Nephron progenitor cell (in vitro differentiated cells): ENCODE measurements around the gene FBN3.
A peak's percentile ranks its signal among the peaks of the same experiment; 100 is the strongest.

Experiments
- DNase-seq: peaks from one replicate; pipeline ENCODE4 v3.0.0; 2021
- H3K27ac Mint-ChIP-seq: 2 replicates; pipeline ENCODE4 v1.8.0; 2021; ENCODE audit warnings: mild to moderate bottlenecking, moderate library complexity, mixed read lengths
- H3K27me3 Mint-ChIP-seq: 2 replicates; pipeline ENCODE4 v1.8.0; 2021; ENCODE audit warnings: mild to moderate bottlenecking, low read depth, mixed read lengths; ENCODE audit not compliant: poor library complexity
- H3K36me3 Mint-ChIP-seq: 2 replicates; pipeline ENCODE4 v1.8.0; 2021; ENCODE audit warnings: low read depth, mixed read lengths
- H3K4me1 Mint-ChIP-seq: 2 replicates; pipeline ENCODE4 v1.8.0; 2021; ENCODE audit warnings: mixed read lengths
- H3K4me3 Mint-ChIP-seq: 2 replicates; pipeline ENCODE4 v1.8.0; 2021; ENCODE audit warnings: mild to moderate bottlenecking, moderate library complexity, mixed read lengths
- H3K9me3 Mint-ChIP-seq: 2 replicates; pipeline ENCODE4 v1.8.0; 2021; ENCODE audit warnings: mild to moderate bottlenecking, moderate library complexity, mixed read lengths
- CTCF ChIP-seq: fragments of 200-600 bp; sonication (generic); IDR thresholded peaks from 2 replicates; pipeline ENCODE4 v1.5.0; 2021; ENCODE audit warnings: antibody characterized with exemption

FBN3 gene

GRCh38 chr19:8184274-8184673 lies 34.9 kb upstream of the FBN3 start:
- H3K36me3 Mint-ChIP-seq = no peaks in the 10 kb centered on the region

GRCh38 chr19:8180018-8180417 lies 30.6 kb upstream of the FBN3 start:
- no peak for TF ChIP-seq CTCF
- no peak overlapping the region for H3K27ac Mint-ChIP-seq

More at GRCh38 chr19:8184274-8184673, 34.9 kb upstream of the FBN3 start:
- no peak for TF ChIP-seq CTCF
- no peaks in the 10 kb centered on the region for H3K9me3 Mint-ChIP-seq
- H3K27ac Mint-ChIP-seq = no peak overlapping the region
- peaks cover 20% of the 10 kb centered on the region for H3K4me1 Mint-ChIP-seq
- no peak for DNase-seq
- H3K4me3 Mint-ChIP-seq = no peak overlapping the region
- peaks cover 8% of the 10 kb centered on the region for H3K27me3 Mint-ChIP-seq

GRCh38 chr19:8174706-8175105 lies 25.3 kb upstream of the FBN3 start:
- DNase-seq = no peak
- H3K27ac Mint-ChIP-seq = no peak overlapping the region
- no peak overlapping the region for H3K4me3 Mint-ChIP-seq
- no peak for TF ChIP-seq CTCF
- H3K9me3 Mint-ChIP-seq = no peaks in the 10 kb centered on the region
- H3K27me3 Mint-ChIP-seq = peaks cover 7% of the 10 kb centered on the region
- H3K36me3 Mint-ChIP-seq = no peaks in the 10 kb centered on the region
- no peaks in the 10 kb centered on the region for H3K4me1 Mint-ChIP-seq

More at GRCh38 chr19:8180018-8180417, 30.6 kb upstream of the FBN3 start:
- Mint-ChIP-seq H3K9me3 (no peaks in the 10 kb centered on the region), H3K36me3 (no peaks in the 10 kb centered on the region), H3K27me3 (no peaks in the 10 kb centered on the region), H3K4me1 (peaks cover 7% of the 10 kb centered on the region), H3K4me3 (no peak overlapping the region)
- DNase-seq = no peak

- no peak overlapping the region for H3K4me3 Mint-ChIP-seq
- no peak for DNase-seq
- H3K27ac Mint-ChIP-seq = no peak overlapping the region
- peaks cover 11% of the 10 kb centered on the region for H3K4me1 Mint-ChIP-seq
- H3K36me3 Mint-ChIP-seq = no peaks in the 10 kb centered on the region
- no peak for TF ChIP-seq CTCF
- H3K27me3 Mint-ChIP-seq = peaks cover 12% of the 10 kb centered on the region
- H3K9me3 Mint-ChIP-seq = no peaks in the 10 kb centered on the region
Measured at GRCh38 chr19:8168537-8168936, 19.1 kb upstream of the FBN3 start.

GRCh38 chr19:8167985-8168384 lies 18.6 kb upstream of the FBN3 start:
- peak overlapping the region; percentile 75 for H3K27ac Mint-ChIP-seq
- peaks cover 15% of the 10 kb centered on the region for H3K4me1 Mint-ChIP-seq
- H3K36me3 Mint-ChIP-seq = no peaks in the 10 kb centered on the region
- H3K9me3 Mint-ChIP-seq = no peaks in the 10 kb centered on the region
- H3K4me3 Mint-ChIP-seq = no peak overlapping the region
- no peak for DNase-seq
- TF ChIP-seq CTCF = no peak
- H3K27me3 Mint-ChIP-seq = peaks cover 12% of the 10 kb centered on the region

- H3K4me1 Mint-ChIP-seq = peaks cover 20% of the 10 kb centered on the region
- peaks cover 4% of the 10 kb centered on the region for H3K9me3 Mint-ChIP-seq
- peaks cover 4% of the 10 kb centered on the region for H3K27me3 Mint-ChIP-seq
- no peaks in the 10 kb centered on the region for H3K36me3 Mint-ChIP-seq
- H3K4me3 Mint-ChIP-seq = no peak overlapping the region
- no peak for TF ChIP-seq CTCF
- no peak for DNase-seq
- no peak overlapping the region for H3K27ac Mint-ChIP-seq
Measured at GRCh38 chr19:8163759-8164158, 14.4 kb upstream of the FBN3 start.
